Suprapubic skin (tissue), 4 donors: ENCODE data around the gene ANKRD11. TPM values are rescaled to one million over a fixed set of nuclear protein-coding genes. Genes with fewer than 3 reads are reported as not detected.

ENCODE experiments used
- DNase-seq, 2 donors: peaks; one replicate each; pipeline ENCODE4 v3.0.0-alpha.2; 2019; ENCODE audit warnings: low spot score in 2 of 2
- H3K27ac ChIP-seq: fragments of 200-600 bp; sonication (generic); one replicate; pipeline ENCODE4 v1.5.1; 2019
- H3K27me3 ChIP-seq: fragments of 200-600 bp; sonication (generic); one replicate; pipeline ENCODE4 v1.5.1; 2019
- H3K36me3 ChIP-seq: fragments of 200-600 bp; sonication (generic); one replicate; pipeline ENCODE4 v1.5.1; 2019
- H3K4me1 ChIP-seq: fragments of 200-600 bp; sonication (generic); one replicate; pipeline ENCODE4 v1.5.1; 2019
- H3K4me3 ChIP-seq: fragments of 200-600 bp; sonication (generic); one replicate; pipeline ENCODE4 v1.5.1; 2019; ENCODE audit warnings: mild to moderate bottlenecking
- H3K9me3 ChIP-seq: fragments of 200-600 bp; sonication (generic); one replicate; pipeline ENCODE4 v1.5.1; 2019
- EP300 ChIP-seq: sonication (generic); formaldehyde crosslinking; IDR thresholded peaks from one replicate; pipeline ENCODE4 v1.6.1; 2017; ENCODE audit warnings: antibody characterized with exemption
- POLR2A ChIP-seq, 2 donors: fragments of 450-650 bp; IDR thresholded peaks; one replicate each; pipeline ENCODE4 v1.6.1; 2017; ENCODE audit warnings: antibody characterized with exemption in 2 of 2, mild to moderate bottlenecking in 2 of 2, moderate library complexity in 2 of 2
- POLR2AphosphoS5 ChIP-seq, 3 donors: sonication (generic); formaldehyde crosslinking; IDR thresholded peaks; one replicate each; pipeline ENCODE4 v1.6.1; 2017; ENCODE audit warnings: antibody characterized with exemption in 3 of 3
- WGBS: methylation state at CpG from one replicate; pipeline ENCODE4 v1.1.5; 2018; 5-methylcytosine and 5-hydroxymethylcytosine counted together
- total RNA-seq, 4 donors: library from RNA; depleted of rRNA; stranded (reverse); fragments of >200 nt; gene quantifications; one replicate each; pipeline ENCODE4 v1.1.0, GENCODE V29; 2016
- TF ChIP-seq, protein P1 (sequence below), 2 donors: fragments of 200-600 bp in 1 of 2; fragments of 450-650 bp in 1 of 2; sonication (generic) in 1 of 2; IDR thresholded peaks; one replicate each; pipeline ENCODE4 v1.5.1; 2016 to 2019; ENCODE audit warnings: antibody characterized with exemption in 2 of 2, mild to moderate bottlenecking in 1 of 2, moderate library complexity in 1 of 2

ANKRD11 gene
- total RNA-seq, 4 donors from 2014 or later, result 85.4 to 212 (median 127) TPM

DNA sequence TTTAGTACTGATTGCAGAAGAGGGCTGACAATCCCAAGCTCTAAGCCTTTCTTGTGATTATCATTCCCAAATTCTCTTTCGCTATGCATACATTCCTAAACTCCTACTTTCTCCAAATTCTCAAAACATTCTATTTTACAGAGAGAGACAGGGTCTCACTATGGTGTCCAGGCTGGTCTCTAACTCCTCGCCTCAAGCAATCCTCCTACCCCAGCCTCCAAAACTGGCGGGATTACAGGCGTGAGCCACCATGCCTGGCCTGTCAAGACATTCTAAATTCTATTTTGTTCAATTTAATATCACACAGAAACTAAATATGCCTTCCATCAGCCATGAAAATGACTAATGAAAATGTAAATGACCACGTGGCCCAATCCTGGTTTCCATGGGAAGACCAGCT is 39.8 kb downstream of the ANKRD11 start:
- DNase-seq, result no peak
- H3K36me3 ChIP-seq, result no peaks in the 10 kb centered on the region
- TF ChIP-seq EP300 (no peak), POLR2AphosphoS5 (IDR thresholded peaks at IDR 0.05) (no peak)
- no peaks in the 10 kb centered on the region for H3K9me3 ChIP-seq
- no peak overlapping the region for H3K27ac ChIP-seq
- H3K27me3 ChIP-seq, result no peaks in the 10 kb centered on the region
- H3K4me1 ChIP-seq, result peaks cover 74% of the 10 kb centered on the region
- no peak overlapping the region for H3K4me3 ChIP-seq
- 89% methylated on average over 5 of the region's 5 CpGs for WGBS

DNA sequence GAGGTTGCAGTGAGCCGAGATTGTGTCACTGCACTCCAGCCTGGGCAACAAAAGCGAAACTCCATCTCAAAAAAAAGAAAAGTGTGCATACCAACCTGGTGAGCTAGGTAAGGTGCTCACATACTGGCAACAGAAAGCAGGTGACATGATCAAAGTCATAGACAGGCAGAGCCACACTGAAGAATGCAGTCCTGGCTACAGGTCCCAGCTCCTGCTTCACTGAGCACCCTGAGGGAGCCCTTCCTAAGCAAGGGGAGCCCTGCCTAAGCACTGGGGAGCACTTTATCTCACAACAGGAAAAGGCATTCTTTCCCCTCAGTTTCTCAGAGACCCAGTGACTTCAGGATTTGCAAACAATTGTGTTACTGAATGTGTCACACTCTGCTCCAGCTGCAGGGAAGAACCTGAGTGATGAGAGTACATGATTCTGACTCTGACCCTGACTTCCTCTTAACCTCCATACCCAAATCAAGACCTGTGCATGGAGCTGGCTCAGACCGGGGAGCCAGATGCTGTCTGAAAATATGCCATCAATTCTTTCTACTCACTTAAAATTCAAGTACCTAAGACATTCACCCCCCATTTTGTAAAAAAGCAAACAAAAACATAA is 40.5 kb downstream of the ANKRD11 start:
- no peak for DNase-seq
- Histone ChIP-seq H3K9me3 (no peaks in the 10 kb centered on the region), H3K4me1 (peaks cover 80% of the 10 kb centered on the region), H3K36me3 (no peaks in the 10 kb centered on the region), H3K27me3 (no peaks in the 10 kb centered on the region), H3K27ac (peak overlapping the region; percentile 11), H3K4me3 (no peak overlapping the region)
- WGBS, result 38% methylated on average over 3 of the region's 3 CpGs
- TF ChIP-seq, protein P1, sequence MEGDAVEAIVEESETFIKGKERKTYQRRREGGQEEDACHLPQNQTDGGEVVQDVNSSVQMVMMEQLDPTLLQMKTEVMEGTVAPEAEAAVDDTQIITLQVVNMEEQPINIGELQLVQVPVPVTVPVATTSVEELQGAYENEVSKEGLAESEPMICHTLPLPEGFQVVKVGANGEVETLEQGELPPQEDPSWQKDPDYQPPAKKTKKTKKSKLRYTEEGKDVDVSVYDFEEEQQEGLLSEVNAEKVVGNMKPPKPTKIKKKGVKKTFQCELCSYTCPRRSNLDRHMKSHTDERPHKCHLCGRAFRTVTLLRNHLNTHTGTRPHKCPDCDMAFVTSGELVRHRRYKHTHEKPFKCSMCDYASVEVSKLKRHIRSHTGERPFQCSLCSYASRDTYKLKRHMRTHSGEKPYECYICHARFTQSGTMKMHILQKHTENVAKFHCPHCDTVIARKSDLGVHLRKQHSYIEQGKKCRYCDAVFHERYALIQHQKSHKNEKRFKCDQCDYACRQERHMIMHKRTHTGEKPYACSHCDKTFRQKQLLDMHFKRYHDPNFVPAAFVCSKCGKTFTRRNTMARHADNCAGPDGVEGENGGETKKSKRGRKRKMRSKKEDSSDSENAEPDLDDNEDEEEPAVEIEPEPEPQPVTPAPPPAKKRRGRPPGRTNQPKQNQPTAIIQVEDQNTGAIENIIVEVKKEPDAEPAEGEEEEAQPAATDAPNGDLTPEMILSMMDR (IDR thresholded peaks at IDR 0.05), result no peak
- TF ChIP-seq POLR2A (IDR thresholded peaks at IDR 0.05) (no peak), EP300 (no peak), POLR2AphosphoS5 (IDR thresholded peaks at IDR 0.05) (no peak)

DNA sequence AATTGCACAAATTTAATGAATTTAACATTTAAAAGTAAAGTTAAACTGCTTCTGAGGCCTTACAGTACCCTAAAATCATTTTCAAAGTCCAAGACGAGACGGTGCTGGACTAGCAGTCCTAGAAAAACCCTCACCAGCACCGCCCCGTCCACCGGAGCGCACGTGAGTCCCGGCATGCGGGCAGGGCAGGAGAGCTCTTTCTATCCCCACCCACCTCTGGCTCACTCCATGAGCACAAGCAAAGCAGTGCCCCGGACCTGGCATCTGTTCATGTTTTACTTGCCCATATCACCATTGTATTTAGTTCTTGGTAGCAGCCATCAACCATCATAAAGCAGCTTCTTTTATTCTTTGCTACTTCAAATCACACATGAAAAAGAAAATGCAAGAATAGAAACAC is 41.7 kb downstream of the ANKRD11 start:
- TF ChIP-seq EP300 (no peak), POLR2AphosphoS5 (IDR thresholded peaks at IDR 0.05) (no peak), POLR2A (IDR thresholded peaks at IDR 0.05) (no peak)
- TF ChIP-seq, protein P1 (IDR thresholded peaks at IDR 0.05), result no peak
- 47% methylated on average over 10 of the region's 10 CpGs for WGBS
- Histone ChIP-seq H3K9me3 (no peaks in the 10 kb centered on the region), H3K27ac (no peak overlapping the region), H3K4me1 (peaks cover 83% of the 10 kb centered on the region), H3K27me3 (no peaks in the 10 kb centered on the region), H3K36me3 (no peaks in the 10 kb centered on the region), H3K4me3 (no peak overlapping the region)
- no peak for DNase-seq

DNA sequence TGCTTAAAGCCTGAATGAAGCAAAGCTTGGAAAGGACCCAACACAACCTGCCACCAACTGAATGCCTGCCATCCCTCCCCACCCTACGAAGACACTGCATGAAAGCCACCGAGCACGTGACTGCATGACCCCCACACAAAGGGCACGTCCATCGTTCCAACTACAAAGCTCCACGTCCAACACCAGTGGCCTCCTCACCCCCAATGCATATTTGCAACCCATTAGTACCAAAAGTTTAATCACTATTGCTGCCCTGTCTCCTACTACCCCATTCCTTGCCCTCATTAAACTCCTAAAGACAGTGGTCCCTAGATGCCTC is 43.4 kb downstream of the ANKRD11 start:
- WGBS, result 42% methylated on average over 6 of the region's 6 CpGs
- no peak for TF ChIP-seq EP300
- TF ChIP-seq POLR2AphosphoS5 (IDR thresholded peaks at IDR 0.05), result no peak
- TF ChIP-seq, protein P1 (IDR thresholded peaks at IDR 0.05), result no peak
- no peak for TF ChIP-seq POLR2A (IDR thresholded peaks at IDR 0.05)
- Histone ChIP-seq H3K9me3 (no peaks in the 10 kb centered on the region), H3K4me1 (peaks cover 84% of the 10 kb centered on the region), H3K36me3 (no peaks in the 10 kb centered on the region), H3K27ac (no peak overlapping the region), H3K27me3 (no peaks in the 10 kb centered on the region), H3K4me3 (no peak overlapping the region)
- no peak for DNase-seq

DNA sequence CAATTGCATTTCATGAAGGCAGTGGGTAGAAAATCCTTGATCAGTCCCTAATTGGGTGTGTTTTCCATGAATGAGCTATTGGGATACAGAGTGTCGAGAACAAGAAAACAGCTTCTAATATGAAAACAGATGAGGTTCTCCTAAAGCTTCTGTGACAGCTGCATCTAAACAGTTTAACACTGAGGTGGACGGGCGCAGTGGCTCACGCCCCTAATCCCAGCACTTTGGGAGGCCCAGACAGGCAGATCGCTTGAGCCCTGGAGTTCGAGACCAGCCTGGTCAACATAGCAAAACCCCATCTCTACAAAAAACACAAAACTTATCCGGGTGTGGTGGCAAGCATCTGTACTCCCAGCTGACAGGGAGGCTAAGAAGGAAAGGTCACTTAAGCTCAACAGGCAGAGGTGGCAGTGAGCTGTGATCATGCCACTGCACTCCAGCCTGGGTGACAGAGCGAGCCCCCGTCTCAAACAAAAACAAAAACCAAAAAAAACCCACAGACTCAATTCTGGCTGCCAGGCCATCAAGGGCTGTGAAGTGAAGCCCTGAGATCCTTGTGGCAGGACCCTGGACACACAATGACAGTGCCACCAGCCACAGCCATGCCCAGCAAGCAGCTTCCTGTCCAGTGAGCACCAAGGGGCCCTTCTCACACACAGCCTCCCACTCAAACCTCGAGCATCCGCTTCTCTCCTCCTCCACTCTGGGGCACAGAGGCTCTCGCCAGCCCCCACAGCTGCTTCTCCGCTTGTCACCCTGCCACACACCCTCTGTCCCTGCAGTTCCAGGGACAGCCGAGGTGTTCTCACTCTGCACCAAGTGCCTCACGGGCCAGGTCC is 44.0 kb downstream of the ANKRD11 start:
- no peaks in the 10 kb centered on the region for H3K9me3 ChIP-seq
- TF ChIP-seq, protein P1 (IDR thresholded peaks at IDR 0.05), result no peak
- TF ChIP-seq EP300, result no peak
- no peaks in the 10 kb centered on the region for H3K36me3 ChIP-seq
- no peak overlapping the region for H3K27ac ChIP-seq
- H3K4me1 ChIP-seq, result peaks cover 88% of the 10 kb centered on the region
- WGBS, result 66% methylated on average over 15 of the region's 15 CpGs
- H3K27me3 ChIP-seq, result no peaks in the 10 kb centered on the region
- no peak overlapping the region for H3K4me3 ChIP-seq
- no peak for DNase-seq
